CD4-positive, alpha-beta T cell (primary cell): ENCODE results near the gene NUP160. TPM values are rescaled to one million over a fixed set of nuclear protein-coding genes. Genes with fewer than 3 reads are reported as not detected.

Source experiments
- ATAC-seq: fragments of 200-7000 bp; cut with Tn5 transposase; one replicate; pipeline ENCODE4 v1.10.0; 2022; ENCODE audit warnings: mild to moderate bottlenecking; ENCODE audit not compliant: poor library complexity
- CTCF ChIA-PET: fragments of 350-600 bp; sonication (Branson Sonifier 250); formaldehyde crosslinking; loops from one replicate; lab custom pipeline; 2021; ENCODE audit warnings: antibody characterized with exemption, inconsistent platforms; lab: Charles Lee
- POLR2A ChIA-PET: fragments of 350-600 bp; sonication (Branson Sonifier 250); formaldehyde crosslinking; loops from one replicate; lab custom pipeline; 2021; ENCODE audit warnings: antibody characterized with exemption, inconsistent platforms; lab: Charles Lee
- DNase-seq, 14 experiments: peaks; one replicate each; pipeline ENCODE4 v3.0.0-alpha.2; 2013 to 2020; ENCODE audit warnings: mixed read lengths in 2 of 14
- H3K27ac ChIP-seq, 2 donors: one replicate each; pipeline versions ENCODE4 v1.5.1 to v1.7.0; 2013; ENCODE audit warnings: low read length in 2 of 2, low read depth in 1 of 2, mild to moderate bottlenecking in 1 of 2
- H3K27me3 ChIP-seq, 2 experiments: 1 replicate in 1 of 2; 2 replicates in 1 of 2; pipeline versions ENCODE4 v1.6.1 to v1.7.0; 2013; ENCODE audit warnings: low read length in 2 of 2, control low read depth in 1 of 2, mild to moderate bottlenecking in 1 of 2, moderate library complexity in 1 of 2; ENCODE audit not compliant: insufficient read depth in 2 of 2, control insufficient read depth in 1 of 2
- H3K36me3 ChIP-seq: one replicate; pipeline ENCODE4 v1.6.1; 2013; ENCODE audit warnings: low read length, control low read depth; ENCODE audit not compliant: insufficient read depth
- H3K4me1 ChIP-seq: one replicate; pipeline ENCODE4 v1.6.1; 2013; ENCODE audit warnings: low read length, control low read depth; ENCODE audit not compliant: insufficient read depth
- H3K4me3 ChIP-seq: one replicate; pipeline ENCODE4 v1.5.1; 2013; ENCODE audit warnings: mild to moderate bottlenecking, low read length, moderate library complexity
- H3K9me3 ChIP-seq, 2 experiments: 1 replicate in 1 of 2; 2 replicates in 1 of 2; pipeline versions ENCODE4 v1.6.1 to v1.7.0; 2013; ENCODE audit warnings: low read length in 2 of 2, mild to moderate bottlenecking in 2 of 2, control low read depth in 1 of 2, moderate library complexity in 1 of 2; ENCODE audit not compliant: control insufficient read depth in 1 of 2, insufficient read depth in 1 of 2
- H3K27ac Mint-ChIP-seq: one replicate; pipeline ENCODE4 v1.8.0; 2020; ENCODE audit warnings: mixed read lengths
- H3K27me3 Mint-ChIP-seq: one replicate; pipeline ENCODE4 v1.8.0; 2021; ENCODE audit warnings: mixed read lengths
- H3K36me3 Mint-ChIP-seq: one replicate; pipeline ENCODE4 v1.8.0; 2021; ENCODE audit warnings: low read depth, mixed read lengths
- H3K4me1 Mint-ChIP-seq: one replicate; pipeline ENCODE4 v1.8.0; 2021; ENCODE audit warnings: low read depth, mixed read lengths
- H3K4me3 Mint-ChIP-seq: one replicate; pipeline ENCODE4 v1.8.0; 2020; ENCODE audit warnings: mild to moderate bottlenecking, mixed read lengths
- H3K9me3 Mint-ChIP-seq: one replicate; pipeline ENCODE4 v1.8.0; 2020; ENCODE audit warnings: mixed read lengths
- intact Hi-C, 2 experiments: fragments of 100-400 bp; cut with DNase I in 1 of 2; cut with micrococcal nuclease in 1 of 2; formaldehyde crosslinking; loops; one replicate each; pipeline versions ENCODE4 v1.15.1 to v1.9.0; 2023 to 2025; cut with DNase I, micrococcal nuclease
- total RNA-seq, 174 experiments: library from RNA in 2 of 174; stranded (reverse) in 2 of 174; gene quantifications; one replicate each; pipeline ENCODE4 v1.2.3 and lab custom pipeline; 2021 to 2026
- TF ChIP-seq, protein P1 (sequence below): fragments of 200-600 bp; IDR thresholded peaks from one replicate; pipeline ENCODE4 v1.8.0; 2022; ENCODE audit warnings: antibody characterized with exemption, mild to moderate bottlenecking

The NUP160 gene
- total RNA-seq, 2 experiments from 2014 or later = 41.9 to 47.9 TPM

DNA sequence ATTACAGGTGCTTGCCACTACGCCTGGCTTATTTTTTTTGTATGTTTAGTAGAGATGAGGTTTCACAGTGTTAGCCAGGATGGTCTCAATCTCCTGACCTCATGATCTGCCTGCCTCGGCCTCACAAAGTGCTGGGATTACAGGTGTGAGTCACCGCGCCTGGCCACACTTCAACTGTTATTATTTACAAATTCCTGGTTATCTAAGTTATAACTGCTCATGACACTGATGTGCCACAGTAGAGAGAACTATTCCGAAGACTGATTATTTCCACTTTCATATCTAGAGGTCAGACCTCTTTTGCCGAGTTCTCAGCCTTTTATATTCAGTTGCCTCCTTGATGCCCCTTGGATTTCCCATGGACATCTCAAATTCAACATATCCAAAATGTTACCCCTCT, 3.9 kb upstream of the NUP160 start:
- Mint-ChIP-seq H3K36me3 (peaks cover 20% of the 10 kb centered on the region), H3K4me1 (peaks cover 56% of the 10 kb centered on the region), H3K27ac (peak overlapping the region; percentile 73), H3K4me3 (peak overlapping the region; percentile 21), H3K9me3 (no peaks in the 10 kb centered on the region), H3K27me3 (no peaks in the 10 kb centered on the region)
- ChIA-PET CTCF (interaction anchor here (1.2 kb wide), 1 partner anchor 83 kb away, joined by 3 read pairs; no protein-coding TSS in a partner anchor), POLR2A (interaction anchor here (2.8 kb wide), 1 partner anchor 85 kb away, joined by 17 read pairs; the partner anchor contains the start of gene FNBP4)
- Histone ChIP-seq H3K27ac (peak overlapping the region in 1 of 2 donors; percentile 69), H3K27me3 (no peaks in the 10 kb centered on the region), H3K9me3 (no peaks in the 10 kb centered on the region), H3K4me3 (no peak overlapping the region), H3K36me3 (no peaks in the 10 kb centered on the region), H3K4me1 (peaks cover 42% of the 10 kb centered on the region)
- no peak for ATAC-seq
- intact Hi-C loops = loop anchor here in 1 of 2 experiments (5.0 kb wide), 3 partner anchors 80 to 965 kb away; no protein-coding TSS in a partner anchor
- no peak for DNase-seq
- TF ChIP-seq, protein P1, sequence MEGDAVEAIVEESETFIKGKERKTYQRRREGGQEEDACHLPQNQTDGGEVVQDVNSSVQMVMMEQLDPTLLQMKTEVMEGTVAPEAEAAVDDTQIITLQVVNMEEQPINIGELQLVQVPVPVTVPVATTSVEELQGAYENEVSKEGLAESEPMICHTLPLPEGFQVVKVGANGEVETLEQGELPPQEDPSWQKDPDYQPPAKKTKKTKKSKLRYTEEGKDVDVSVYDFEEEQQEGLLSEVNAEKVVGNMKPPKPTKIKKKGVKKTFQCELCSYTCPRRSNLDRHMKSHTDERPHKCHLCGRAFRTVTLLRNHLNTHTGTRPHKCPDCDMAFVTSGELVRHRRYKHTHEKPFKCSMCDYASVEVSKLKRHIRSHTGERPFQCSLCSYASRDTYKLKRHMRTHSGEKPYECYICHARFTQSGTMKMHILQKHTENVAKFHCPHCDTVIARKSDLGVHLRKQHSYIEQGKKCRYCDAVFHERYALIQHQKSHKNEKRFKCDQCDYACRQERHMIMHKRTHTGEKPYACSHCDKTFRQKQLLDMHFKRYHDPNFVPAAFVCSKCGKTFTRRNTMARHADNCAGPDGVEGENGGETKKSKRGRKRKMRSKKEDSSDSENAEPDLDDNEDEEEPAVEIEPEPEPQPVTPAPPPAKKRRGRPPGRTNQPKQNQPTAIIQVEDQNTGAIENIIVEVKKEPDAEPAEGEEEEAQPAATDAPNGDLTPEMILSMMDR = no peak

- Histone ChIP-seq H3K27ac (peak overlapping the region in 1 of 2 donors; percentile 66), H3K4me3 (no peak overlapping the region), H3K9me3 (no peaks in the 10 kb centered on the region), H3K36me3 (peaks cover 10% of the 10 kb centered on the region), H3K27me3 (no peaks in the 10 kb centered on the region), H3K4me1 (peaks cover 47% of the 10 kb centered on the region)
- Mint-ChIP-seq H3K4me1 (peaks cover 69% of the 10 kb centered on the region), H3K9me3 (no peaks in the 10 kb centered on the region), H3K27ac (peak overlapping the region; percentile 73), H3K27me3 (no peaks in the 10 kb centered on the region), H3K36me3 (peaks cover 33% of the 10 kb centered on the region), H3K4me3 (peak overlapping the region; percentile 72)
- intact Hi-C loops = loop anchor here in 1 of 2 experiments (5.0 kb wide), 3 partner anchors 82 to 963 kb away; no protein-coding TSS in a partner anchor
- ATAC-seq (no peak), DNase-seq (peak in 2 of 14 experiments; percentile 22 to 60)
- POLR2A ChIA-PET = interaction anchor here (0.5 to 2.8 kb wide), 8 partner anchors 9 to 151 kb away, joined by 3 to 17 read pairs (median 4); partner anchors contain the start of gene FNBP4
- CTCF ChIA-PET = interaction anchor here (1.0 kb wide), 2 partner anchors 11 to 258 kb away, joined by 3 read pairs; no protein-coding TSS in a partner anchor
- TF ChIP-seq, protein P1 = no peak
Observed at GRCh38 chr11:47850337-47850736, 2.2 kb upstream of the NUP160 start.

DNA sequence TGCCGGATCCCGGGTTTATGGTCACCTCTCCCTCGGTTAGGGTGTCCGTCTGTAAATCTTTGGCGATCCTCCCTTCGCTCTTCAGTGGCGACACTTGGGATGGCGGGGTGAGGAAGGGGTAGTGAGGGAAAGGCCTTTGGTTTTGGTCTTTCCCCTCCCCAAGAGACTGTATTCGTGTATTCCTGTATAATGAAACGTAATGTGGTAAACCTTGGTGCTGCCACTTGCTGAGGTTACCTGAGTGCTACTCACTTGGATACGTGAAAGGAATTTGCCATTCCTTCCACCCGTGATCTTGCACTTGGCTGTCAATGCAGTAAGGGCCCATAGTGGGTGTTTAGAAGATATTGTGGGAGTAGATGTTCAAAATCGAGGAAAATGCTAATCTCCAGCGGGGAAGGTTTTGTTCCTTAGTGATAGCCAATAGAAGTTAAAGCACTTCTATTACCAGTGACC, 578 bp upstream of the NUP160 start:
- DNase-seq = no peak
- peaks cover 35% of the 10 kb centered on the region for H3K36me3 Mint-ChIP-seq
- H3K4me1 Mint-ChIP-seq = peaks cover 71% of the 10 kb centered on the region
- no peaks in the 10 kb centered on the region for H3K9me3 Mint-ChIP-seq
- H3K27ac ChIP-seq = peak overlapping the region; percentile 82 to 94
- intact Hi-C loops = loop anchor here (1.0 to 10.0 kb wide), 7 partner anchors 81 to 671 kb away; partner anchors contain the start of genes FNBP4 (in 2 of the 2), AGBL2 (in 1 of the 2), ARFGAP2 (in 1 of the 2) and KBTBD4 (in 1 of the 2)
- peak overlapping the region; percentile 98 for H3K27ac Mint-ChIP-seq
- ATAC-seq = peak; percentile 15
- peaks cover 23% of the 10 kb centered on the region for H3K36me3 ChIP-seq
- ChIA-PET POLR2A (interaction anchor here (1.0 to 1.9 kb wide), 13 partner anchors 9 to 634 kb away, joined by 3 to 21 read pairs (median 4); partner anchors contain the start of genes AGBL2, DDB2 and FNBP4), CTCF (interaction anchor here (1.1 kb wide), 1 partner anchor 86 kb away, joined by 4 read pairs; no protein-coding TSS in a partner anchor)
- no peaks in the 10 kb centered on the region for H3K27me3 Mint-ChIP-seq
- H3K4me3 ChIP-seq = peak overlapping the region; percentile 75
- peak overlapping the region; percentile 100 for H3K4me3 Mint-ChIP-seq
- TF ChIP-seq, protein P1 = no peak
- no peaks in the 10 kb centered on the region for H3K27me3 ChIP-seq
- no peaks in the 10 kb centered on the region for H3K9me3 ChIP-seq
- peaks cover 50% of the 10 kb centered on the region for H3K4me1 ChIP-seq
